HepG2 (cell line): Measurements from ENCODE around the gene COASY. TPM values are rescaled to one million over a fixed set of nuclear protein-coding genes. Genes with fewer than 3 reads are reported as not detected.

Source experiments
- FLYWCH1 ChIP-seq: sonication (generic); formaldehyde crosslinking; IDR thresholded peaks from 2 replicates; pipeline ENCODE4 v1.8.1; 2023; ENCODE audit warnings: mild to moderate bottlenecking, missing genetic modification reagents
- JUNB ChIP-seq: sonication (generic); formaldehyde crosslinking; IDR thresholded peaks from 2 replicates; pipeline ENCODE4 v1.8.0; 2022; ENCODE audit warnings: missing genetic modification reagents, mild to moderate bottlenecking, borderline replicate concordance
- LCORL ChIP-seq, 2 experiments: fragments of 450-650 bp in 1 of 2; sonication (generic) in 1 of 2; formaldehyde crosslinking in 1 of 2; IDR thresholded peaks; 2 replicates each; pipeline versions ENCODE4 v1.5.0 to v1.6.1; 2017 to 2020; ENCODE audit warnings: antibody characterized with exemption in 1 of 2, missing genetic modification reagents in 1 of 2
- NCOA5 ChIP-seq: sonication (generic); formaldehyde crosslinking; IDR thresholded peaks from 2 replicates; pipeline ENCODE4 v1.4.0; 2020; ENCODE audit warnings: missing genetic modification reagents
- RFX3 ChIP-seq: IDR thresholded peaks from 2 replicates; pipeline ENCODE4 v1.6.1; 2016; ENCODE audit warnings: missing biosample characterization, missing genetic modification reagents
- TEAD2 ChIP-seq: sonication (generic); formaldehyde crosslinking; IDR thresholded peaks from 2 replicates; pipeline ENCODE4 v1.9.0; 2021; ENCODE audit warnings: missing genetic modification reagents
- ZFYVE20 ChIP-seq: sonication (generic); formaldehyde crosslinking; IDR thresholded peaks from 2 replicates; pipeline ENCODE4 v1.8.0; 2023; ENCODE audit warnings: low read depth, mild to moderate bottlenecking, moderate library complexity, missing genetic modification reagents, borderline replicate concordance
- ZNF225 ChIP-seq: sonication (generic); formaldehyde crosslinking; IDR thresholded peaks from 2 replicates; pipeline ENCODE4 v1.4.0; 2020; ENCODE audit warnings: mild to moderate bottlenecking, missing genetic modification reagents
- ZNF383 ChIP-seq: sonication (generic); formaldehyde crosslinking; IDR thresholded peaks from 2 replicates; pipeline ENCODE4 v1.4.0; 2020; ENCODE audit warnings: missing genetic modification reagents, mild to moderate bottlenecking, borderline replicate concordance
- ZNF564 ChIP-seq: sonication (generic); formaldehyde crosslinking; IDR thresholded peaks from 2 replicates; pipeline ENCODE4 v1.8.1; 2023; ENCODE audit warnings: mild to moderate bottlenecking, missing genetic modification reagents
- ZNF629 ChIP-seq: sonication (generic); formaldehyde crosslinking; conservative IDR thresholded peaks from 2 replicates; pipeline ENCODE4 v1.5.0; 2020; ENCODE audit warnings: missing genetic modification reagents
- ZNF644 ChIP-seq: IDR thresholded peaks from 2 replicates; pipeline ENCODE4 v1.6.1; 2016; ENCODE audit warnings: low read depth
- ZNF782 ChIP-seq: sonication (generic); formaldehyde crosslinking; IDR thresholded peaks from 2 replicates; pipeline ENCODE4 v1.4.0; 2020; ENCODE audit warnings: missing genetic modification reagents, mild to moderate bottlenecking, borderline replicate concordance
- polyA plus RNA-seq, 8 experiments: library from polyadenylated mRNA; depleted of rRNA in 3 of 8; stranded (reverse) in 7 of 8; unstranded in 1 of 8; fragments of >200 nt; fragmentation: Illumina TruSeq in 4 of 8; extraction: Trizol in 4 of 8; gene quantifications; 2 replicates each; pipeline versions ENCODE4 v1.2.1 to v1.2.3, GENCODE V29; 2011 to 2016; ENCODE audit warnings: low read depth in 4 of 8, missing spikeins in 1 of 8, mixed read lengths in 1 of 8; ENCODE audit not compliant: insufficient read depth in 1 of 8
- total RNA-seq, 5 experiments: library from RNA; depleted of rRNA; stranded (reverse); fragments of >200 nt; fragmentation: Illumina TruSeq; extraction: Trizol; gene quantifications; 2 replicates each; pipeline ENCODE4 v1.2.3, GENCODE V29; 2016; ENCODE audit warnings: low read depth in 1 of 5
- TF ChIP-seq, protein P1 (sequence below): sonication (generic); formaldehyde crosslinking; IDR thresholded peaks from 2 replicates; pipeline ENCODE4 v1.8.1; 2022; ENCODE audit warnings: mild to moderate bottlenecking, missing genetic modification reagents
- TF ChIP-seq, protein P2 (sequence below), 2 experiments: sonication (generic) in 1 of 2; formaldehyde crosslinking in 1 of 2; IDR thresholded peaks; 2 replicates each; pipeline versions ENCODE4 v1.4.0 to v1.6.1; 2018 to 2020; ENCODE audit warnings: missing genetic modification reagents in 2 of 2, borderline replicate concordance in 1 of 2, low read depth in 1 of 2, mild to moderate bottlenecking in 1 of 2, missing biosample characterization in 1 of 2
- TF ChIP-seq, protein P3 (sequence below): sonication (generic); formaldehyde crosslinking; IDR thresholded peaks from 2 replicates; pipeline ENCODE4 v1.8.1; 2022; ENCODE audit warnings: low read depth, mild to moderate bottlenecking, missing genetic modification reagents
- TF ChIP-seq, protein P4 (sequence below): sonication (generic); formaldehyde crosslinking; IDR thresholded peaks from 2 replicates; pipeline ENCODE4 v1.8.0; 2022; ENCODE audit warnings: mild to moderate bottlenecking, missing genetic modification reagents, moderate library complexity
- TF ChIP-seq, protein P5 (sequence below): sonication (generic); formaldehyde crosslinking; IDR thresholded peaks from 2 replicates; pipeline ENCODE4 v1.4.0; 2020; ENCODE audit warnings: missing genetic modification reagents, borderline replicate concordance
- TF ChIP-seq, protein P6 (sequence below): sonication (generic); formaldehyde crosslinking; IDR thresholded peaks from 2 replicates; pipeline ENCODE4 v1.8.0; 2022; ENCODE audit warnings: missing genetic modification reagents, low read depth, mild to moderate bottlenecking, borderline replicate concordance

Gene COASY
- total and polyA plus RNA-seq, 2 of the 13 experiments (the other 11 are each of a cell fraction or from before 2014, with no cell fraction given): 90.7 to 125 TPM

DNA sequence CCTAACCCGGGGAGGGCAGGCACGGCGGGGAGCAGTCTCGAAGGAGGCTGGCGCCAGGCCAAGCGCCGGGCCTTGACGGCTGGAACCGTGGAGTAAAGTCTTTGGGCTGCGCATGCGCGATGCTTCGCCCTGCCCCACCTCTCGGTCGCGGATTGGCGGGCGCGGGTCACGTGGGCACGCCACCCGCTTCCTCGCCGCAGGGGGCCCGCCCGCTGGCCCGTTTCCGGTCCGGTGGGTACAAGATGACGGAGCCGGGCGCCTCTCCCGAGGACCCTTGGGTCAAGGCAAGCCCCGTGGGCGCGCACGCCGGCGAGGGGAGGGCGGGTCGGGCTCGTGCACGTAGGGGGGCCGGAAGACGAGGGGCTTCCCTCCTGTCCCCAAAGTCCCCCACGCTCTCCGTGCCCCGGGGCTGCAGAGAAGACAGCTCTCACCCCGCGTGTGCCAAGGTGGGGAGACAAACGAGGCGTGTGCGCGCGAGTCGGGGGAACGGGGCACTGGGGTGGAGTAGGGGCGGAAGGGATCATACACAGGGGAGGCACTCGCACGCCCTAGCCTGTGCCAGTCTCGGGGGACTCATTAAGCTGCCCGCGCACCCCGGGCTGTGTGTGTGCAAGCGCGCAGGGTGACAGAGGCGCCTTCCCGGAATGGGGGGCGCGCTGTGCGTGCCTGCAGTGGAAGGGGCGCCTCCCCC is 5.1 kb downstream of the COASY start, which contains the start of gene MLX (continued):
- TF ChIP-seq NCOA5 (CRISPR knock-in tag) (peak; percentile 72; the same call in 1 of the 2 replicates), LCORL (IDR thresholded peaks at IDR 0.05) (no peak), LCORL (CRISPR knock-in tag; IDR thresholded peaks at IDR 0.05) (peak; percentile 90), ZNF225 (CRISPR knock-in tag) (0 out of 2 replicates have a peak, but pooled peaks have one; percentile 12), FLYWCH1 (CRISPR knock-in tag) (no peak), ZNF644 (CRISPR knock-in tag) (no peak), ZNF383 (0 out of 2 replicates have a peak, but pooled peaks have one; percentile 78), TEAD2 (CRISPR knock-in tag) (no peak), JUNB (CRISPR knock-in tag) (no peak), ZNF564 (no peak), RFX3 (CRISPR knock-in tag) (no peak), ZNF782 (CRISPR knock-in tag) (peak; percentile 73; the same call in 1 of the 2 replicates), ZNF629 (CRISPR knock-in tag) (no peak; the same call in 1 of the 2 replicates), ZFYVE20 (CRISPR knock-in tag) (no peak; the same call in 1 of the 2 replicates)
- TF ChIP-seq, protein P1, sequence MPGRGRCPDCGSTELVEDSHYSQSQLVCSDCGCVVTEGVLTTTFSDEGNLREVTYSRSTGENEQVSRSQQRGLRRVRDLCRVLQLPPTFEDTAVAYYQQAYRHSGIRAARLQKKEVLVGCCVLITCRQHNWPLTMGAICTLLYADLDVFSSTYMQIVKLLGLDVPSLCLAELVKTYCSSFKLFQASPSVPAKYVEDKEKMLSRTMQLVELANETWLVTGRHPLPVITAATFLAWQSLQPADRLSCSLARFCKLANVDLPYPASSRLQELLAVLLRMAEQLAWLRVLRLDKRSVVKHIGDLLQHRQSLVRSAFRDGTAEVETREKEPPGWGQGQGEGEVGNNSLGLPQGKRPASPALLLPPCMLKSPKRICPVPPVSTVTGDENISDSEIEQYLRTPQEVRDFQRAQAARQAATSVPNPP (CRISPR knock-in tag): peak; percentile 89
- TF ChIP-seq, protein P2, sequence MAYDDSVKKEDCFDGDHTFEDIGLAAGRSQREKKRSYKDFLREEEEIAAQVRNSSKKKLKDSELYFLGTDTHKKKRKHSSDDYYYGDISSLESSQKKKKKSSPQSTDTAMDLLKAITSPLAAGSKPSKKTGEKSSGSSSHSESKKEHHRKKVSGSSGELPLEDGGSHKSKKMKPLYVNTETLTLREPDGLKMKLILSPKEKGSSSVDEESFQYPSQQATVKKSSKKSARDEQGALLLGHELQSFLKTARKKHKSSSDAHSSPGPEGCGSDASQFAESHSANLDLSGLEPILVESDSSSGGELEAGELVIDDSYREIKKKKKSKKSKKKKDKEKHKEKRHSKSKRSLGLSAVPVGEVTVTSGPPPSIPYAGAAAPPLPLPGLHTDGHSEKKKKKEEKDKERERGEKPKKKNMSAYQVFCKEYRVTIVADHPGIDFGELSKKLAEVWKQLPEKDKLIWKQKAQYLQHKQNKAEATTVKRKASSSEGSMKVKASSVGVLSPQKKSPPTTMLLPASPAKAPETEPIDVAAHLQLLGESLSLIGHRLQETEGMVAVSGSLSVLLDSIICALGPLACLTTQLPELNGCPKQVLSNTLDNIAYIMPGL (CRISPR knock-in tag; IDR thresholded peaks at IDR 0.05; ENCODE audit: borderline replicate concordance in 1 of 2, low read depth in 1 of 2): peak; percentile 88 to 91
- TF ChIP-seq, protein P3, sequence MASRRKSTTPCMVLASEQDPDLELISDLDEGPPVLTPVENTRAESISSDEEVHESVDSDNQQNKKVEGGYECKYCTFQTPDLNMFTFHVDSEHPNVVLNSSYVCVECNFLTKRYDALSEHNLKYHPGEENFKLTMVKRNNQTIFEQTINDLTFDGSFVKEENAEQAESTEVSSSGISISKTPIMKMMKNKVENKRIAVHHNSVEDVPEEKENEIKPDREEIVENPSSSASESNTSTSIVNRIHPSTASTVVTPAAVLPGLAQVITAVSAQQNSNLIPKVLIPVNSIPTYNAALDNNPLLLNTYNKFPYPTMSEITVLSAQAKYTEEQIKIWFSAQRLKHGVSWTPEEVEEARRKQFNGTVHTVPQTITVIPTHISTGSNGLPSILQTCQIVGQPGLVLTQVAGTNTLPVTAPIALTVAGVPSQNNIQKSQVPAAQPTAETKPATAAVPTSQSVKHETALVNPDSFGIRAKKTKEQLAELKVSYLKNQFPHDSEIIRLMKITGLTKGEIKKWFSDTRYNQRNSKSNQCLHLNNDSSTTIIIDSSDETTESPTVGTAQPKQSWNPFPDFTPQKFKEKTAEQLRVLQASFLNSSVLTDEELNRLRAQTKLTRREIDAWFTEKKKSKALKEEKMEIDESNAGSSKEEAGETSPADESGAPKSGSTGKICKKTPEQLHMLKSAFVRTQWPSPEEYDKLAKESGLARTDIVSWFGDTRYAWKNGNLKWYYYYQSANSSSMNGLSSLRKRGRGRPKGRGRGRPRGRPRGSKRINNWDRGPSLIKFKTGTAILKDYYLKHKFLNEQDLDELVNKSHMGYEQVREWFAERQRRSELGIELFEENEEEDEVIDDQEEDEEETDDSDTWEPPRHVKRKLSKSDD (CRISPR knock-in tag): no peak; the same call in none of the 2 replicates
- TF ChIP-seq, protein P4, sequence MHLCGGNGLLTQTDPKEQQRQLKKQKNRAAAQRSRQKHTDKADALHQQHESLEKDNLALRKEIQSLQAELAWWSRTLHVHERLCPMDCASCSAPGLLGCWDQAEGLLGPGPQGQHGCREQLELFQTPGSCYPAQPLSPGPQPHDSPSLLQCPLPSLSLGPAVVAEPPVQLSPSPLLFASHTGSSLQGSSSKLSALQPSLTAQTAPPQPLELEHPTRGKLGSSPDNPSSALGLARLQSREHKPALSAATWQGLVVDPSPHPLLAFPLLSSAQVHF: peak; percentile 90
- TF ChIP-seq, protein P5, sequence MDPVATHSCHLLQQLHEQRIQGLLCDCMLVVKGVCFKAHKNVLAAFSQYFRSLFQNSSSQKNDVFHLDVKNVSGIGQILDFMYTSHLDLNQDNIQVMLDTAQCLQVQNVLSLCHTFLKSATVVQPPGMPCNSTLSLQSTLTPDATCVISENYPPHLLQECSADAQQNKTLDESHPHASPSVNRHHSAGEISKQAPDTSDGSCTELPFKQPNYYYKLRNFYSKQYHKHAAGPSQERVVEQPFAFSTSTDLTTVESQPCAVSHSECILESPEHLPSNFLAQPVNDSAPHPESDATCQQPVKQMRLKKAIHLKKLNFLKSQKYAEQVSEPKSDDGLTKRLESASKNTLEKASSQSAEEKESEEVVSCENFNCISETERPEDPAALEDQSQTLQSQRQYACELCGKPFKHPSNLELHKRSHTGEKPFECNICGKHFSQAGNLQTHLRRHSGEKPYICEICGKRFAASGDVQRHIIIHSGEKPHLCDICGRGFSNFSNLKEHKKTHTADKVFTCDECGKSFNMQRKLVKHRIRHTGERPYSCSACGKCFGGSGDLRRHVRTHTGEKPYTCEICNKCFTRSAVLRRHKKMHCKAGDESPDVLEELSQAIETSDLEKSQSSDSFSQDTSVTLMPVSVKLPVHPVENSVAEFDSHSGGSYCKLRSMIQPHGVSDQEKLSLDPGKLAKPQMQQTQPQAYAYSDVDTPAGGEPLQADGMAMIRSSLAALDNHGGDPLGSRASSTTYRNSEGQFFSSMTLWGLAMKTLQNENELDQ: peak; percentile 81; the same call in 1 of the 2 replicates
- TF ChIP-seq, protein P6, sequence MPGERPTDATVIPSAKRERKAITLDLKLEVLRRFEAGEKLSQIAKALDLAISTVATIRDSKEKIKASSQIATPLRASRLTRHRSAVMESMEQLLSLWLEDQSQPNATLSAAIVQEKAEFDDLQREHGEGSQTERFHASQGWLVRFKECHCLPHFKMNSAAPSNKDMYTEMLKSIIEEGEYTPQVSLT (CRISPR knock-in tag): no peak
